H1 (cell line): ENCODE data around the gene UMAD1. TPM values are rescaled to one million over a fixed set of nuclear protein-coding genes. Genes with fewer than 3 reads are reported as not detected.

ENCODE experiments used
- RXRA ChIP-seq: IDR thresholded peaks from 2 replicates; pipeline ENCODE4 v1.6.1; 2011; ENCODE audit warnings: low read depth, mild to moderate bottlenecking, low read length, moderate library complexity; ENCODE audit not compliant: insufficient read depth
- SAP30 ChIP-seq: fragments of 300-600 bp; sonication (generic); IDR thresholded peaks from 2 replicates; pipeline ENCODE4 v1.7.1; 2012; ENCODE audit warnings: low read length, moderate library complexity, mild to moderate bottlenecking, inconsistent platforms; ENCODE audit not compliant: insufficient read depth, insufficient replicate concordance
- polyA plus RNA-seq, 7 experiments: library from polyadenylated mRNA; depleted of rRNA in 3 of 7; stranded (reverse) in 5 of 7; unstranded in 2 of 7; fragments of >200 nt in 5 of 7; fragments of 200-250 nt in 2 of 7; gene quantifications; 1 replicate in 5 of 7; 2 replicates in 1 of 7; 4 replicates in 1 of 7; pipeline versions ENCODE4 v1.2.1 to v1.2.3, GENCODE V29; 2011 to 2013; ENCODE audit warnings: missing spikeins in 2 of 7, mixed read lengths in 2 of 7
- total RNA-seq: library from RNA; stranded (reverse); fragmentation: NEBNext Ultra II Directional; extraction: Animal tissue kit (Norgen Biotek cat#: 25700); gene quantifications from 2 replicates; pipeline ENCODE4 v1.2.1, GENCODE V29; 2021

Gene UMAD1
- total and polyA plus RNA-seq, 2 of the 8 experiments (the other 6 are each of a cell fraction or from before 2014, with no cell fraction given): 10.4 to 12.3 TPM

DNA sequence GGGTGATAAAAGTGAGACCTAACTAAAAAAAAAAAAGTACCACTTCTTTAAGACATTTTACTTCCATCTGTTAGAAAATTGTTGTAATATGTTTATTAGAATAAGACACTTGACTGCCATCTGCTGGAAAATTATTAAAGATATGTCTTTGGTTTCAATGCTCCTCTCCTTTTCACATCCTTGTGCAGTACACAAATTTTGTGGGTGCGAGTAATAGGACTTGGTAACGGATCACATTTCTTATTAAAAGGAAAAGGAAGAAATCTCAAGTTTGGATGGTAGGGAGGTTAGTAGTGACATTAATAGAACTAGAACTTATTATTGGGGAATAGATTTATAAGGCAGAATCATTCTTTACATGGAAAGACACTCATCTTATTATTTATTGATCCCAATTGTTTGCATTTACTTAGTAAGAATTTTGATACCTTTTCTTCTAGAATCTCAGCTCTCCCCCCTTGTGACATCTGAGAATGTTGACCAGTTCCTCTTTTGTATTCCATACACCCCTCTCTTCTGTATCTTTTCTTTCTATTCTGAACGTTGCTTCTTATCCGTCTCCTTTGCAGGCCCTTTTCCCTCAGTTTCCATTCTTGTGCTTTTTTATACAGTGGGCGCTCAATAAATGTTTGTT lies 120.9 kb downstream of the UMAD1 start (continued):
- TF ChIP-seq RXRA (no peak), SAP30 (no peak)
